Lung (tissue), 12 donors: Measurements from ENCODE around the gene MVB12B. TPM values are rescaled to one million over a fixed set of nuclear protein-coding genes. Genes with fewer than 3 reads are reported as not detected.

Experiments
- ATAC-seq: fragments of 200-7000 bp; cut with Tn5 transposase; one replicate; pipeline ENCODE4 v1.9.1; 2020; ENCODE audit warnings: moderate number of reproducible peaks; ENCODE audit not compliant: insufficient read depth, low FRiP score
- DNase-seq, 3 donors: peaks; one replicate each; pipeline ENCODE4 v3.0.0-alpha.2; 2013 to 2017
- H3K27ac ChIP-seq, 2 donors: one replicate each; pipeline ENCODE4 v1.5.1; 2013; ENCODE audit warnings: mild to moderate bottlenecking in 2 of 2, moderate library complexity in 2 of 2, control low read depth in 1 of 2, inconsistent platforms in 1 of 2, low read depth in 1 of 2, low read length in 1 of 2
- H3K27me3 ChIP-seq, 3 donors: one replicate each; pipeline ENCODE4 v1.5.1; 2013; ENCODE audit warnings: low read length in 2 of 3; ENCODE audit not compliant: control insufficient read depth in 3 of 3, insufficient read depth in 3 of 3
- H3K36me3 ChIP-seq, 4 donors: one replicate each; pipeline ENCODE4 v1.5.1; 2013; ENCODE audit warnings: low read length in 4 of 4, mild to moderate bottlenecking in 1 of 4, moderate library complexity in 1 of 4; ENCODE audit not compliant: control insufficient read depth in 4 of 4, insufficient read depth in 4 of 4
- H3K4me1 ChIP-seq, 5 donors: one replicate each; pipeline ENCODE4 v1.5.1; 2013; ENCODE audit warnings: low read length in 5 of 5, mild to moderate bottlenecking in 2 of 5, moderate library complexity in 1 of 5; ENCODE audit not compliant: control insufficient read depth in 5 of 5, insufficient read depth in 5 of 5
- H3K4me3 ChIP-seq: one replicate; pipeline ENCODE4 v1.5.1; 2013; ENCODE audit warnings: mild to moderate bottlenecking, control low read depth, moderate library complexity
- H3K9ac ChIP-seq, 2 donors: one replicate each; pipeline ENCODE4 v1.5.1; 2013; ENCODE audit warnings: low read length in 2 of 2, control low read depth in 1 of 2; ENCODE audit not compliant: insufficient read depth in 1 of 2
- H3K9me3 ChIP-seq, 4 donors: one replicate each; pipeline ENCODE4 v1.5.1; 2013; ENCODE audit warnings: low read length in 3 of 4, mild to moderate bottlenecking in 1 of 4, moderate library complexity in 1 of 4; ENCODE audit not compliant: control insufficient read depth in 4 of 4, insufficient read depth in 3 of 4
- WGBS, 2 donors: extraction: QIAGEN DNeasy Blood & Tissue Kit; methylation state at CpG; one replicate each; pipeline ENCODE4 v1.1.7; 2013; 5-methylcytosine and 5-hydroxymethylcytosine counted together
- polyA plus RNA-seq, 2 donors: library from polyadenylated mRNA; stranded (reverse); fragments of 200-250 nt; gene quantifications; one replicate each; pipeline ENCODE4 v1.2.1, GENCODE V29; 2013
- total RNA-seq, 2 donors: library from RNA; depleted of rRNA in 1 of 2; stranded (reverse); fragments of >200 nt in 1 of 2; gene quantifications; one replicate each; pipeline ENCODE4 v1.2.1, GENCODE V29; 2014 to 2021
- TF ChIP-seq, protein P1 (sequence below): IDR thresholded peaks from 2 replicates; pipeline ENCODE4 v1.5.1; 2012; ENCODE audit warnings: mild to moderate bottlenecking; ENCODE audit errors: control extremely low read depth, extremely low read depth
- donor health status: control.
- donor health status: control.
- donor health status: Bipolar disorder and iron deficiency.
- donor health status: healthy.
- donor health status: DM: yes; HTN: yes; CAD: no.

MVB12B gene
- total and polyA plus RNA-seq, 4 donors: 9.5 to 33.6 (median 16.5) TPM

DNA sequence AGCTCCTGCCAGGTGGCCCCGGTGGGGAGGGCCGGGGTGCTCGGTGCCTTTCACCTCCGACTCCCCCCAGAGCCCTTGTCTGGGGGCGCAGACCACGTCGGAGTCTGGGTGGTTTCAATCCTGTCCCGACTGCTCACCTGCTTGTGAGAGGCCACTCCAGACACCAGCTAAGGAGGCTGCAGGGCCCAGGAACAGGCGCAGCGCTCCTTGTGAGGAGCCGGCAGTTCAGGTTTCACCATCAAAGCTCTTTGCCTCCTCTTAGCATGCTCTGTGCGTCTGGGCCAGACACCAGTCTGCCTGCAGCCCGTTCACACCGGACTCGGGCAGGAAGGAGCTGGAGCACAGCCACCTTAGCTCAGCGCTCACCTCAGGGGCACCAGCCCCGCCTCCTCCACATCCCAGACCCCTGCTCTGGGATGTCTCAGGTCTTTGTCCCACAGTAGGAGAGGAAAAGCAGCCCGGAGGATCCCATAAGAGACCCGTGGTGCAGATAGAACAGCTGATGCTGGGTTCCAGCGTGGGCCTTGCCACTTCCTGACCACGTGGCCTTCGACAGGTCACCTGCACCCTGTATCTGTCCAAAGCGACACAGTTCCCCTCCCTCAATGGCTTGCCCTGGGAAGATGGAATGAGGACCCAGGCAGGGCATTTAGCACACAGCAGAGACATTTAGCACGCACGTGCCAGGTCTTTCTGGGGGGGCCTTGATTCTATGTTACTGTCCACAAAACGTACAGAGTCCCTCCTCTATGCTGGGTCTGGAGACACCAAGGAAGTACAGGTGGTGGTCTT, 180.9 kb downstream of the MVB12B start:
- Histone ChIP-seq H3K4me1 (peaks cover 0 to 17% (median 0%) of the 10 kb centered on the region in 5 donors), H3K36me3 (peaks cover 0 to 21% (median 2%) of the 10 kb centered on the region in 4 donors), H3K9ac (peak overlapping the region in 1 of 2 donors; percentile 25), H3K9me3 (peaks cover 0 to 4% (median 0%) of the 10 kb centered on the region in 4 donors), H3K27ac (no peak overlapping the region), H3K27me3 (peaks cover 0 to 2% (median 0%) of the 10 kb centered on the region in 3 donors), H3K4me3 (no peak overlapping the region)
- ATAC-seq (no peak), DNase-seq (peak in 2 of 3 donors; percentile 65 to 78)
- TF ChIP-seq, protein P1, sequence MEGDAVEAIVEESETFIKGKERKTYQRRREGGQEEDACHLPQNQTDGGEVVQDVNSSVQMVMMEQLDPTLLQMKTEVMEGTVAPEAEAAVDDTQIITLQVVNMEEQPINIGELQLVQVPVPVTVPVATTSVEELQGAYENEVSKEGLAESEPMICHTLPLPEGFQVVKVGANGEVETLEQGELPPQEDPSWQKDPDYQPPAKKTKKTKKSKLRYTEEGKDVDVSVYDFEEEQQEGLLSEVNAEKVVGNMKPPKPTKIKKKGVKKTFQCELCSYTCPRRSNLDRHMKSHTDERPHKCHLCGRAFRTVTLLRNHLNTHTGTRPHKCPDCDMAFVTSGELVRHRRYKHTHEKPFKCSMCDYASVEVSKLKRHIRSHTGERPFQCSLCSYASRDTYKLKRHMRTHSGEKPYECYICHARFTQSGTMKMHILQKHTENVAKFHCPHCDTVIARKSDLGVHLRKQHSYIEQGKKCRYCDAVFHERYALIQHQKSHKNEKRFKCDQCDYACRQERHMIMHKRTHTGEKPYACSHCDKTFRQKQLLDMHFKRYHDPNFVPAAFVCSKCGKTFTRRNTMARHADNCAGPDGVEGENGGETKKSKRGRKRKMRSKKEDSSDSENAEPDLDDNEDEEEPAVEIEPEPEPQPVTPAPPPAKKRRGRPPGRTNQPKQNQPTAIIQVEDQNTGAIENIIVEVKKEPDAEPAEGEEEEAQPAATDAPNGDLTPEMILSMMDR: no peak
- 65 to 76% methylated on average over 24 to 26 of the region's 26 CpGs for WGBS, 2 donors

DNA sequence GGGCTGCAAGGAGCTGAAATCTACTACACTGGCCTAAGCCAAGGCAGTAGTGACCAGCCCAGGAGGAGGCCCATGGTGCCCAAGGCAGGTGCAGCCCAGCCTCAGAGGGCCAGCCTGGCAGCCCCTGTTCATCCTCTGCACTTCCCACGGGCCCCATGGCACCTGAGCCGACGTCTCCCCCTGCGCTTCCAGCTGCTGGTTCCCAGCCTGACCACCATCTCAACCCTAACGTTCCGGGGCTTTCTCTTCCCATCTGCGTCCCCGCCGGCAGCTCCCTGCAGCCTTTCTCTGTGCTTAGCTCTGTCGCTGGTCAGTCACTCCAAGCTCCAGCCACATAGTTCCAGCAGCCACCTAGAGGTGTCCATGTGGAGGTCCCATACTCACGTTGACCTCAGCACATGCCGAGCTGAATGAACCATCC, 181.6 kb downstream of the MVB12B start:
- H3K27me3 ChIP-seq: peaks cover 0 to 2% (median 0%) of the 10 kb centered on the region in 3 donors
- no peak overlapping the region for H3K4me3 ChIP-seq
- peaks cover 0 to 16% (median 2%) of the 10 kb centered on the region in 4 donors for H3K36me3 ChIP-seq
- no peak for ATAC-seq
- TF ChIP-seq, protein P1: no peak
- no peak for DNase-seq
- H3K4me1 ChIP-seq: peaks cover 0 to 17% (median 0%) of the 10 kb centered on the region in 5 donors
- WGBS, 2 donors: 85 to 87% methylated on average over 12 of the region's 12 CpGs
- H3K9me3 ChIP-seq: peaks cover 0 to 5% (median 0%) of the 10 kb centered on the region in 4 donors
- no peak overlapping the region for H3K27ac ChIP-seq
- no peak overlapping the region for H3K9ac ChIP-seq

- TF ChIP-seq, protein P1: no peak
- Histone ChIP-seq H3K4me1 (peaks cover 0 to 17% (median 0%) of the 10 kb centered on the region in 5 donors), H3K36me3 (peaks cover 0 to 12% (median 2%) of the 10 kb centered on the region in 4 donors), H3K27me3 (peaks cover 0 to 8% (median 6%) of the 10 kb centered on the region in 3 donors), H3K9me3 (peaks cover 0 to 8% (median 0%) of the 10 kb centered on the region in 4 donors), H3K4me3 (no peak overlapping the region), H3K27ac (no peak overlapping the region), H3K9ac (no peak overlapping the region)
- no peak for DNase-seq
- ATAC-seq: no peak
- WGBS, 2 donors: 94 to 95% methylated on average over 2 of the region's 2 CpGs
These were observed 182.3 kb downstream of the MVB12B start for GRCh38 chr9:126508928-126509327.
